HG02852 (cell line): ENCODE results near the gene C20orf204.

Experiments
- ATAC-seq: cut with Tn5 transposase; IDR thresholded peaks from one replicate; pipeline ENCODE4 v1.9.1; 2021; ENCODE audit warnings: mild to moderate bottlenecking, moderate library complexity; ENCODE audit not compliant: unreplicated experiment

Gene C20orf204

GRCh38 chr20:64041040-64041780 is 5.2 kb downstream of the C20orf204 start:
- ATAC-seq = no peak

GRCh38 chr20:64041781-64042053 is 5.7 kb downstream of the C20orf204 start:
- ATAC-seq = no peak

GRCh38 chr20:64042054-64042781 is 6.2 kb downstream of the C20orf204 start:
- ATAC-seq = no peak

- ATAC-seq = no peak
Measured at GRCh38 chr20:64043768-64044167, 7.8 kb downstream of the C20orf204 start.

- no peak for ATAC-seq
Measured at GRCh38 chr20:64044484-64045247, 8.7 kb downstream of the C20orf204 start.

GRCh38 chr20:64045346-64046011 is 9.5 kb downstream of the C20orf204 start:
- ATAC-seq = no peak

GRCh38 chr20:64047046-64047389 is 11.0 kb downstream of the C20orf204 start:
- no peak for ATAC-seq

- ATAC-seq = no peak
Measured at GRCh38 chr20:64047968-64048401, 12.0 kb downstream of the C20orf204 start.

GRCh38 chr20:64048402-64049044 is 12.5 kb downstream of the C20orf204 start:
- no peak for ATAC-seq

GRCh38 chr20:64049060-64049877 is 13.3 kb downstream of the C20orf204 start, which contains the start of gene SOX18:
TSS of gene SOX18 (minus strand) at chr20:64049639. CDS start at chr20:64049516, 123 bp downstream.
- no peak for ATAC-seq

GRCh38 chr20:64049878-64050260 is 13.9 kb downstream of the C20orf204 start:
- no peak for ATAC-seq

GRCh38 chr20:64050261-64051032 is 14.5 kb downstream of the C20orf204 start:
- ATAC-seq = no peak

- no peak for ATAC-seq
Measured at GRCh38 chr20:64051033-64051452, 15.1 kb downstream of the C20orf204 start.

GRCh38 chr20:64051561-64052325 is 15.8 kb downstream of the C20orf204 start:
- no peak for ATAC-seq

GRCh38 chr20:64052326-64052722 is 16.3 kb downstream of the C20orf204 start:
- no peak for ATAC-seq

- ATAC-seq = no peak
Measured at GRCh38 chr20:64052987-64053840, 17.2 kb downstream of the C20orf204 start.

- ATAC-seq = no peak
Measured at GRCh38 chr20:64053841-64054661, 18.1 kb downstream of the C20orf204 start.
